NCI-H128 (cell line): ENCODE measurements around the gene AP2A2.
A peak's percentile ranks its signal among the peaks of the same experiment; 100 is the strongest.

Source experiments
- DNase-seq: peaks from one replicate; lab custom pipeline; 2025; ENCODE audit not compliant: unreplicated experiment; lab: John Stamatoyannopoulos, UW

The AP2A2 gene

DNA sequence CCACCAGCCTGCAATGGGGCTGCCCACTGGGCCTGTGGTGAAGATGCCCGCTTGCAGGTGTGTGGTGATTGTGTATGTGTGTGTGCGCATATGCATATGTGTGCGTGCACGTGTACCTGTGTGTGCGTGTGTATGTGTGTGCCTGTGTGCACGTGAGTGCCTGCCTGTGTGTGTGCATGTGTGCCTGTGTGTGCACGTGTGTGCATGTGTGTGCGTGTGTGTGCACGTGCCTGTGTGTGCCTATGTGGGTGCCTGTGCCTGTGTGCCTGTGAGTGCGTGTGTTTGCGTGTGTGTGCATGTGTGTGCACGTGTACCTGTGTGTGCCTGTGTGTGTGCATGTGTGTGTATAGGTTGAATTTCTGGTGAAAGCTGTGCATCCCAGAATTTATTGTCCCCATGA, 113.3 kb downstream of the AP2A2 start:
- DNase-seq: no peak

DNA sequence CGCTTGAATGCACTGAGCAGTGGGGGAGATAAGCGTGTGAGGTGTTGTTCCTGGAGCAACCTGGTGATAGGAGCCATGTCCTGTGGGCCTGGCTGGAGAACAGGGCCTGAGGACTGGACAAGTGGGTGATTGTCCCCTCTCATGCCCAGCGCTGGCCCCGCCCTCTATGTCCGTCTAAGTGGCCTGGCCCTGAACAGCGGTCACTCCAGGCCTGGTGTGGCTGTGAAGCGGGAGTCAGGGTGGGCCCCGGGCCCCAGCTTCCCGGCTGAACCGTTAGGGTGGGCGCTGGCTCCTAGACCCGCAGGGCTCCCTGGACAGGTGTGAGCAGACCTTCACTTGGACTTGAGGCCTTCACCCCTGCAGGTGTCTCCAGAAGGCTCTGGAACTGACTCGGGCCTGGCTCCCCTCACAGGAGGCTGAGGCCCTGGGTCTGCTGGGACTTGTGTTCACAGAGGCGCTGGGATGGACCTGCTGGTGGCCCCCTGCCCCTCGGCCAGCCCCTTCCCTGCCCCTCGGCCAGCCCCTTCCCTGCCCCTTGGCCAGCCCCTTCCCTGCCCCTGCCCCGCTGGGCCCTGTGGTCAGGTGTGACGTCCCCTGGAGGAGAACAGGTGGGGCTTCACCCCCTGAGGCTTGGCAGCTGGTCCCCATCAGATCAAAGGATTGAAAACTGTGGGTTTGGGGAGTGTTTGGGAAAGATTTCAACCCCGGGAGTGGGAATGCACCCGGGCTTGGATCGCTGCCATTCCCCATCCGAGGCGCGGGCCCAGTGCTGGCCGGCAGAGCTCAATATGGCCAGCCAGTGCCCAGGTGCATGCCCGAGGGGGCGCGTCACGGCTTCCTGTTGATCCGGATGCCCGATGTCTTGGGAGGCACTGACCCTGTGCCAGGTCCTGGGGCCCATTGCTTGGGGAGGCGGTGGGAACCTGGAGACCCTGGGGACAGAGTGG, 114.1 kb downstream of the AP2A2 start:
- no peak for DNase-seq

DNA sequence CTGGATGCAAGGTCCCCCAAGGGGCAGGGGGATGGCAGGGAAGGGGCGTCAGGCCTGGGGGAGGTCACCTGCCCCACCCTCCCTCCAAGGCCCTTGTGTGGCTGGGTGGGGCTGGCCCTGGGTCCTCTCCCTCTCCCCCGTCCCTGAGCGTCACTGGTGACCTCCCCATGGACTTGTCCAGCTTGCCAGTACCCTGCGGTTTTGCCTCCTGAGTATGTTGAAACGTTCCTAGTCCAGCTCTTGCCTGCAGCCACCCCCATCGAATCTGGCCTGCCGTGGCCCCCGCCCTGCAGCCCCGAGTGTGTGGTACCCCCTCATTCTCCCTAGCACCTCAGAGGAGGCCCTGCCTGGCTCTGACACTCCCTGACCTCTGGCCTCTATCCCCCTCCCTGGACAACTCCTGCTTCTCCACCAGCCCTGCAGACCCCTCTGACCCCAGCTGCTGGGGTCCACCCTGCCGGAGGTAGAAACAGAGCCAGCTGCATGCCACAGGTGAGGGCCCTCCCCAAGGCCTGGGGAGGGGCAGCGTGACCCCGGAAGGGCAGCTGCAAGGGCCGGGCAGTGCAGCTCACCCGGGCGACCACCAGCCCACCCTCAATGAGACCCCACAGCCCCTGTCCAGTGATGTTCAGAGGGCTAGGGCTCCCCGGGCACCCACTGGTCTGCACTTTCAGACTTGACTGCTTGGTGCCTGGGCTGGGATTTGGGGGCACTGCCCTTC, 114.9 kb downstream of the AP2A2 start:
- no peak for DNase-seq

DNA sequence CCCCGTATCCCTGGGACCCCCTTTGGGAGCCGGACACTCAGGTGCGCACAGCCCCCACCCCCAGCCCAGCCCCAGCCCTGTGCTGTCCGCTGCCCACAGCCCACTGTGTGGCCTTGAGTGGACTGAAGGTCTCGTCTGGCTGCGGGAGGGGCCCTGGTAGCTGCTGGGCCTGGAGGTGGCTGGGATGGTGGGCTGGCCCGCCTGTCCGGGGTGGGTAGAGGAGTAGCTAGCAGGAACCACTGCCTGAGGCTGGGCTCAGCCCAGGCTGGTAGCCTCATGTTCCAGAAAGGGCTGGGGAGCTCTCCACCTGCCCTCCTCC, 115.4 kb downstream of the AP2A2 start:
- DNase-seq: no peak

DNA sequence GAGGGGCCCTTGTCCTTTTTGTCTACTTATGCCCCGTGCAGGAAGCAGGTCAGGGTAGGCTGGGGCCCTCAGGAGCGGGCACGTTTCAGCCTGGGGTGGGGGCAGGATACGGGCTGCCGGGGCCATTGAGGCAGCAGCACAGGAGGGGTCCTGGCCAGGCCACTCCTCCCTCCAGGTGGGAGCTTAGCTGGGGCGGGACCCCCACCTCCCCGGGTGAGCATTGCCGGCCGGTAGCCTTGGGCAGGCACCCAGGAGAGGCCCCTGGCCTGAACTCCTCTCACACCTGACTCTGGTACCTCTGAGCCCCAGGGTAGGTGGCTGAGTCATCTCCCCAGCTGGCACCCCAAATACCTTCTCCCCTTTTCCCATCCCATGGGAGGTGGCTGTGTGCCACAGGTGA, 115.8 kb downstream of the AP2A2 start:
- DNase-seq: no peak

GRCh38 chr11:1041936-1042608, 116.4 kb downstream of the AP2A2 start:
- no peak for DNase-seq

DNA sequence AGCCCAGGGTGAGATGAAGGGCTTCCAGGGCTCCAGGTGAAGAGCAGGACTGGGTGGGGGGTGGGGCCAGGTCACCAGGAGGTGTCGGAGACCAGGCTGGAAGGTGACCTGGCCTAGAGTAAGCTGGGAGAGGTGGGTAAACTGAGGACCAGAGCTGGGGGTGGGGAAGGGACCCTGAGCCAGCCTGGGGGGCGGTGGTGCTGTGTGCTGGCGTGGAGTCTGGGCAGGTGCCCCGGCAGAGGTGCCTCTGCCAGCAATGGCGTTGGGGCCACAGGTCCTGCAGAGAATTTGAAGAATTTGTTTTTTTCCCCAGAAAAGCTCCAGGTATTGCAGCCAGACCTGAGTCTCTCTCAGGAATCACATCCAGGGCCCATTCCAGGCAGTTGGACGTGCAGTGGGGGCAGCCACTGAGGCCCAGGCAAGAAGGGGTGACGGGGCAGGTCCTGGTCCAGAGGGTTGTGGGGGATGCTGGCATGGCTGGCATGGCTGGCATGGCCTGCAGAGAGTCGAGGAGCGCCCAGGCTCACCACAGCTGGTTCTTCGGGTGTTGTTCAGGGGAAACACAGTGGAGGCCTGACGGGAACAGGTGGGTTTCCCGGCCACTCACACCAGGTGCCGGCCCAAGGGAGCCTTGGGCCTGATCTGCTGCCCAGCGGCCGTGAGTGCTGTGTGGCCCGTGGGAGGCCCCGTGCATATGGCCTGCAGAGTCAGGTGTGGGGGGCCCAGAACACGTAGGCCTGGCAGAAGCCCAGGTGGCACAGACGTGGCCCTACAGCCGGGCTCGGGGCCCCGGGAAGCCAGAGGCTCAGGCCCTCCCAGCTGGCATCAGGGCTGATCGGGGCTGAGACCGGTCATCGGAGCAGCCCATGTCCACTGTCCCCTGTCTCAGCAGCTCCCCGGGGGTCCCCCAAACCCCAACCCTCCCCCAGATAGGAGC, 117.2 kb downstream of the AP2A2 start:
- DNase-seq: no peak

DNA sequence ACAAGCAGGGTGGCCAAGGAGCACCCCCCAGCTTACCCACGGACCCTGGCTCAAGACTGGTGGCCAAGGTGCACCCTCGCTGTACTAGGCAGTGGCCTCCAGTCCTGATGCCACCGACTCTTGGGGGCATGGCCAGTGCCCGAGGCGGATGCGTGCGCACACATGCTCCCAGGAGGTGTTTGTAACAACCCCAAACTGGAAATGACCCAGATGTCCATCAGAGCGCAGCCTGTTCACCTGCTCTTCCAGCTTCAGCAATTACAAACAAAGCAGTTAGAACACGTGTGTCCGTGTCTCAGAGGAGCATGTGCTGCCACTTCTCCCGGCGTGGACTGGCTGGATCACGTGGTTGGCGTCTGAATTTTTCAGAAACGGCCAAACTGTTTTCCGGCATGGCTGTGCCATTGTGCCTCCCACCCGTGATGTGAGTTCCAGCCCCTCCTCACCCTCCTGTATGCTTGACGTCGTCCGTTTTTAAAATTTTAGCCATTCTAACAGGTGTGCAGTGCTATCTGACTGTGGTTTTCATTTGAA, 118.0 kb downstream of the AP2A2 start:
- no peak for DNase-seq

GRCh38 chr11:1044160-1044559, 118.5 kb downstream of the AP2A2 start:
- no peak for DNase-seq

DNA sequence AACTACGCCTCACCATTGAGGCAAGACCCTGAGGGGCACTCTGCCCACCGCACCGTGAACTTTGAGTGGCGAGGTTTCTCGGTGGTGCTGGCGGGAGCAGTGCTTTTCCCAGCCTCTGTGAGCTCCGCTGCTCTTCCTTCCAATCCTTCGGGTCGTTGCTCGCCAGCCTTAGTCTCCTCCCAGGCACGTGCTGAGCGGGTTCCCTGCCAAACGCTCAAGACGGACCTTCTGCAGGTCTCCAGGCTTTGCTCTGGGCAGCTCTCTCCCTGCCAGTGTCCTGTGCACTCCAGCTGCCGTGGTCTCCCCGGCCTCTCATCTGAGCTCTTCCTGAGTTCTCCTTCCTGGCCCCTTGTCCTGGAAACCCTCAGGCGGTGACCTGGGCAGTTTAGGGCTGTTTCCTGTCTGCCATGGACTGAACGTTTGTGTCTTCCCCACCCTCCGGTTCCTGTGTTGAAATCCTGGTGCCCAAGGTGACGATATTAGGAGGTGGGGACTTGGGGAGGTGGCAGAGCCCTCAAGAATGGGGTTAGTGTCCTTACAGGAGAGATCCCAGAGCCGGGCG, 122.0 kb downstream of the AP2A2 start:
- no peak for DNase-seq

DNA sequence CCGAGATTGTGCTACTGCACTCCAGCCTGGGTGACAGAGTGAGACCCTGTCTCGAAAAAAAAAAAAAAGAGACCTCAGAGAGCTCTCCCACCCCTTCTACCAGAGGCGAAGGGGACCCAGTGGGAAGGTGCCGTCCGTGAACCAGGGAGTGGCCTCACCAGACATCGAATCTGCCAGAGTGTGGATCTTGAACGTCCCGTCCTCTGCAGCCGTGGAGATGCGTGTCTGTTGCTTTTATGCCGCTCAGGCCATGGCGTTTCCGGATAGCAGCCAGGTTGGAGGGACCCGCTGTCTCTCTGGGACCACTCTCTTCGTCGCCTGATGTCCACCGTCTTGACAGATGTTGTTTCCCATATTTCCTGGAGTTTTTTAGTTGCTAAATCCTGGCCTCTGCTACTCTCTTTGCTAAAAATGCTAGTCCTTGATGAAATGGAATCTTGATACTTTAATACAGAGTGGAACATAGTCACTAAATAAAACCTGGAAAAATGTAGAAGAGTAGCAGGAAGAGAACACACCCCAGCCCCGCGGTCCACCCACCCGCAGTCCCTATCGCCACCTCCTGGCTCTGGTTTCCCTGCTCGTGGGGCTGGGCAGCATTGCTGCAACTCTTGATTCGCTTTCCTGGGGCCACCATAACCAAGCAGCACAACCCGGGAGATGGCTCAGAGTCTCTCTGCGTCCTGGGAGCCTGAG, 122.9 kb downstream of the AP2A2 start:
- DNase-seq: no peak

- no peak for DNase-seq
Observed at GRCh38 chr11:1049071-1049405, 123.4 kb downstream of the AP2A2 start.

- no peak for DNase-seq
Observed at GRCh38 chr11:1049431-1049891, 123.8 kb downstream of the AP2A2 start.

- no peak for DNase-seq
Observed at GRCh38 chr11:1049911-1050580, 124.4 kb downstream of the AP2A2 start.

GRCh38 chr11:1050581-1051355, 125.1 kb downstream of the AP2A2 start:
- peak; percentile 53 for DNase-seq

- DNase-seq: no peak
Observed at GRCh38 chr11:1051356-1052132, 125.9 kb downstream of the AP2A2 start.
